CD4-positive, alpha-beta T cell treated with Interleukin-10 for 1 hour (primary cell): ENCODE data around the gene RPUSD4.
"Not testable (repeated sequence)": the region's sequence is repeated elsewhere in the genome, so short reads cannot be mapped to it uniquely, and the experiment has no call there.

Experiments
- DNase-seq: peaks from one replicate; pipeline ENCODE4 v3.0.0-alpha.2; 2020

The RPUSD4 gene

GRCh38 chr11:126211236-126212088 lies at the start of gene RPUSD4, which contains the start of gene FAM118B:
Gene RPUSD4 (minus strand): TSS chr11:126211650. CDS start chr11:126211638, 12 bp downstream.
Gene FAM118B (plus strand): TSS chr11:126211782. CDS start chr11:126235002, 23,220 bp downstream.
- DNase-seq: peak; percentile 98

- no peak for DNase-seq
These were observed 46.3 kb upstream of the RPUSD4 start for GRCh38 chr11:126257764-126258163.

GRCh38 chr11:126257144-126257543 lies 45.7 kb upstream of the RPUSD4 start:
- no peak for DNase-seq

GRCh38 chr11:126256216-126256615 lies 44.8 kb upstream of the RPUSD4 start:
- DNase-seq: no peak

- not testable (repeated sequence) for DNase-seq
These were observed 44.1 kb upstream of the RPUSD4 start for GRCh38 chr11:126255507-126255906.

GRCh38 chr11:126254819-126255218 lies 43.4 kb upstream of the RPUSD4 start:
- DNase-seq: no peak

- DNase-seq: no peak
These were observed 41.8 kb upstream of the RPUSD4 start for GRCh38 chr11:126253265-126253664.

GRCh38 chr11:126246636-126247035 lies 35.2 kb upstream of the RPUSD4 start:
- no peak for DNase-seq

GRCh38 chr11:126233391-126233790 lies 21.9 kb upstream of the RPUSD4 start:
- DNase-seq: no peak

- no peak for DNase-seq
These were observed 21.2 kb upstream of the RPUSD4 start for GRCh38 chr11:126232683-126233082.

GRCh38 chr11:126231725-126232459 lies 20.4 kb upstream of the RPUSD4 start:
- DNase-seq: no peak

GRCh38 chr11:126229858-126230540 lies 18.5 kb upstream of the RPUSD4 start:
- DNase-seq: no peak

- DNase-seq: no peak
These were observed 15.1 kb upstream of the RPUSD4 start for GRCh38 chr11:126226334-126227084.

GRCh38 chr11:126225295-126225665 lies 13.8 kb upstream of the RPUSD4 start:
- DNase-seq: no peak

GRCh38 chr11:126224647-126225294 lies 13.3 kb upstream of the RPUSD4 start:
- no peak for DNase-seq

GRCh38 chr11:126219547-126219946 lies 8.1 kb upstream of the RPUSD4 start:
- no peak for DNase-seq

- DNase-seq: no peak
These were observed 6.0 kb upstream of the RPUSD4 start for GRCh38 chr11:126217491-126217890.

- DNase-seq: no peak
These were observed 5.3 kb upstream of the RPUSD4 start for GRCh38 chr11:126216526-126217305.

- no peak for DNase-seq
These were observed 3.4 kb upstream of the RPUSD4 start for GRCh38 chr11:126214841-126215240.

GRCh38 chr11:126214441-126214840 lies 3.0 kb upstream of the RPUSD4 start:
- DNase-seq: no peak

- DNase-seq: no peak
These were observed 725 bp upstream of the RPUSD4 start for GRCh38 chr11:126212089-126212660.
